ENCODE measurements around the gene MCHR2.

Gene MCHR2

GRCh38 chr6:99905209-99906106, 88.6 kb downstream of the MCHR2 start:
- peak; percentile 79 for DNase-seq (ENCODE audit: low read depth)

- no peak for DNase-seq (ENCODE audit: low read depth)
Measured at GRCh38 chr6:99901596-99902384, 92.2 kb downstream of the MCHR2 start.

- no peak for DNase-seq (ENCODE audit: low read depth)
Measured at GRCh38 chr6:99894815-99895214, 99.2 kb downstream of the MCHR2 start.

- DNase-seq (ENCODE audit: low read depth), result no peak
Measured at GRCh38 chr6:99887066-99887465, 107.0 kb downstream of the MCHR2 start.

GRCh38 chr6:99885051-99885450, 109.0 kb downstream of the MCHR2 start:
- no peak for DNase-seq (ENCODE audit: low read depth)

GRCh38 chr6:99882128-99882702, 111.8 kb downstream of the MCHR2 start:
- DNase-seq (ENCODE audit: low read depth), result no peak

GRCh38 chr6:99879431-99879830, 114.6 kb downstream of the MCHR2 start:
- DNase-seq (ENCODE audit: low read depth), result no peak

- DNase-seq (ENCODE audit: low read depth), result no peak
Measured at GRCh38 chr6:99875068-99875467, 119.0 kb downstream of the MCHR2 start.

GRCh38 chr6:99873084-99873483, 120.9 kb downstream of the MCHR2 start:
- no peak for DNase-seq (ENCODE audit: low read depth)

GRCh38 chr6:99871641-99872040, 122.4 kb downstream of the MCHR2 start:
- no peak for DNase-seq (ENCODE audit: low read depth)
